ENCODE results near the gene DMD. TPM values are rescaled to one million over a fixed set of nuclear protein-coding genes. Genes with fewer than 3 reads are reported as not detected.

Gene DMD
- total and polyA plus RNA-seq, 9 donors, result 14.0 to 70.5 (median 37.6) TPM

- Histone ChIP-seq H3K27ac (no peak overlapping the region), H3K36me3 (no peaks in the 10 kb centered on the region), H3K9me3 (no peaks in the 10 kb centered on the region), H3K27me3 (no peaks in the 10 kb centered on the region), H3K4me1 (ENCODE audit: insufficient read depth) (no peaks in the 10 kb centered on the region), H3K4me3 (no peak overlapping the region)
- intact Hi-C loops (cut with DNase I), result no loop called here
- 86 to 87% (median 86%) methylated on average over 4 of the region's 4 CpGs for WGBS, 3 donors
- no peak for DNase-seq
- TF ChIP-seq EP300 (IDR thresholded peaks at IDR 0.05) (no peak), CTCF (IDR thresholded peaks at IDR 0.05) (no peak), POLR2A (IDR thresholded peaks at IDR 0.05) (no peak)
Observed at GRCh38 chrX:31349515-31349914, 1861.8 kb downstream of the DMD start.

DNA sequence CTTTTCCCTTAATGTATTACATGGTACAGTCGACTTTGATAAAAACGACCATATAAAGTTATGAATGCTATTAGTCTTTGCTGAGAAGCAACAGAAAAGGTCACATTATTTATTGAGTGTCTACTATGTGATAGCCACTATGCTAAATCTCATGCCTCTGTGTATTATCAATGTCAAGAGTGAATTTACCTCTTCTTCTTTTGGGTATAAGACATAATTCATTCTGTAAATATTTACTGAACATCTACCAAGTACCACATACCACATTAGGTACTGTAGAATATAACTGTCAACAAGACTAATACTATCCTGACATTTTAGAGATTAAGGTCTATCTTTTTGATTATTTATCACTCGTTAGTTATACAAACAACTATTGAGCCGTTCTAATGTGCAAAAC is 1870.8 kb downstream of the DMD start:
- H3K36me3 ChIP-seq, result no peaks in the 10 kb centered on the region
- no peak for TF ChIP-seq EP300 (IDR thresholded peaks at IDR 0.05)
- no peak for TF ChIP-seq CTCF (IDR thresholded peaks at IDR 0.05)
- no peak for TF ChIP-seq POLR2A (IDR thresholded peaks at IDR 0.05)
- no peak overlapping the region for H3K27ac ChIP-seq
- no peak overlapping the region for H3K4me3 ChIP-seq
- intact Hi-C loops (cut with DNase I), result no loop called here
- WGBS, 3 donors, result 37 to 49% (median 46%) methylated on average over 4 of the region's 4 CpGs
- no peaks in the 10 kb centered on the region for H3K9me3 ChIP-seq
- H3K27me3 ChIP-seq, result no peaks in the 10 kb centered on the region
- no peaks in the 10 kb centered on the region for H3K4me1 ChIP-seq (ENCODE audit: insufficient read depth)
- no peak for DNase-seq

GRCh38 chrX:31338991-31339350 is 1872.4 kb downstream of the DMD start:
- H3K4me1 ChIP-seq (ENCODE audit: insufficient read depth), result no peaks in the 10 kb centered on the region
- no peak overlapping the region for H3K4me3 ChIP-seq
- no peaks in the 10 kb centered on the region for H3K27me3 ChIP-seq
- no peak overlapping the region for H3K27ac ChIP-seq
- no peaks in the 10 kb centered on the region for H3K36me3 ChIP-seq
- DNase-seq, result no peak
- H3K9me3 ChIP-seq, result no peaks in the 10 kb centered on the region
- intact Hi-C loops (cut with DNase I), result no loop called here
- no peak for TF ChIP-seq CTCF (IDR thresholded peaks at IDR 0.05)
- TF ChIP-seq POLR2A (IDR thresholded peaks at IDR 0.05), result no peak
- no peak for TF ChIP-seq EP300 (IDR thresholded peaks at IDR 0.05)
- WGBS, 3 donors, result 23 to 44% (median 33%) methylated on average over 2 of the region's 2 CpGs

DNA sequence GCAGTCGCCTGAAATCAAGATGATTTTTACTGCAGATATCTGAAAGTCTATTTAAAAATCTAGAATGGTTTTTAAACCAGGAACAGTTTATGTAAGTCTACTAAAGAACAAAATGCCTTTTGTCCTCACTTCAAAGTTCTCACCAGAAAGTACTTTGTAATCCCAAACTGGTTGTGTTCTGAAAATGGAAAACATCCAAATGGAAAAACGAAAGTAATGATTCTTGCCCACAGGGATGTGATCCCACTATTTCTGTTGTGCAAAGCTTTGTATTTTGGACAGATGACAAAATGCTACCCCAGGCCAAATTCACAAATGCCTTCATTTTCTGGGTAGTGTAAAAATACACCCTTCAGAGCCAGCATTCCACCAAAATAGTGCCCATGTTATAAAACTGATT is 1874.0 kb downstream of the DMD start:
- TF ChIP-seq EP300 (IDR thresholded peaks at IDR 0.05) (no peak), CTCF (IDR thresholded peaks at IDR 0.05) (no peak), POLR2A (IDR thresholded peaks at IDR 0.05) (no peak)

DNA sequence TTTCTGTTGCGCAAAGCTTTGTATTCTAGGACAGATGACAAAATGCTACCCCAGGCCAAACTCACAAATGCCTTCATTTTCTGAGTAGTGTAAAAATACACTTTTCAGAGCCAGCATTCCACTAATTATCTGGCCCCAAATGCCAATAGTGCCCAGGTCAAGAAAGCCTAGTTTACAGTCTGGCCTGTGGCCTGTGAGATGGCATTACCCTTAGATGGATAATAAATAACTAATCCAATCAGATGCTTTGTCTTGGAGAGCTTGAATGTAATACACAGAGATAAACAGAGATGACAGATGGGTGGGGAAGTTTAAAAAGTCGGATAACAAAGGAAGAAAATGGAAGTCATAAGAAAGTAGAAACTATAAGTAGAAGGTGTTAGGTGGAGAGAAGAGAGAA is 1874.9 kb downstream of the DMD start:
- no peaks in the 10 kb centered on the region for H3K27me3 ChIP-seq

More for the DNA sequence above, 1874.0 kb downstream of the DMD start:
- Histone ChIP-seq H3K36me3 (no peaks in the 10 kb centered on the region), H3K27me3 (no peaks in the 10 kb centered on the region), H3K4me3 (no peak overlapping the region), H3K4me1 (ENCODE audit: insufficient read depth) (no peaks in the 10 kb centered on the region), H3K27ac (no peak overlapping the region), H3K9me3 (no peaks in the 10 kb centered on the region)
- WGBS, 3 donors, result 39 to 45% (median 40%) methylated on average over 2 of the region's 2 CpGs
- intact Hi-C loops (cut with DNase I), result no loop called here
- no peak for DNase-seq

More for the DNA sequence above, 1874.9 kb downstream of the DMD start:
- TF ChIP-seq EP300 (IDR thresholded peaks at IDR 0.05) (no peak), POLR2A (IDR thresholded peaks at IDR 0.05) (no peak)
- Histone ChIP-seq H3K4me1 (ENCODE audit: insufficient read depth) (no peaks in the 10 kb centered on the region), H3K27ac (no peak overlapping the region), H3K4me3 (no peak overlapping the region), H3K36me3 (no peaks in the 10 kb centered on the region), H3K9me3 (no peaks in the 10 kb centered on the region)
- DNase-seq, result no peak
- WGBS, 3 donors, result 70 to 85% (median 75%) methylated on average over 2 of the region's 2 CpGs
- intact Hi-C loops (cut with DNase I), result no loop called here

Measured in ovary (tissue), 9 donors.